ENCODE measurements around the gene MBD3. TPM values are rescaled to one million over a fixed set of nuclear protein-coding genes. Genes with fewer than 3 reads are reported as not detected.

The MBD3 gene
- polyA plus RNA-seq, 6 donors from 2014 or later: 7.7 to 24.4 (median 12.9) TPM

DNA sequence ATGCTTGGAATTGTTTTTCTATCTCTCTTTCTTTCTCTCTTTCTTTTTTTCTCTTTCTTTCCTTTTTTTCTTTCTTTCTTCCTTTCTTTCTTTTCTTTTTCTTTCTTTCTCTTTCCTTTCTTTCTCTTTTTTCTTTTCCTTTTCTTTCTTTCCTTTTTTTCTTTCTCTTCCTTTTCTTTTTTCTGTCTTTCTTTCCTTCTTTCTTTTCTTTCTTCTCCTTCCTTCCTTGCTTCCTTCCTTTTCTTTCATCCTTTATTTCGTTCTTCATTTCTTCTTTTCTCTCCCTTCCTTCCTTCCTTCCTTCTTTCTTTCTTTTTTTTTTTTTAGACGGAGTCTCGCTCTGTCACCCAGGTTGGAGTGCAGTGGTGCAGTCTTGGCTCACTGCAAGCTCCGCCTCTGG, 22.7 kb downstream of the MBD3 start:
- peak overlapping the region in 7 of 8 donors; percentile 49 to 90 (median 67) for H3K4me3 Mint-ChIP-seq
- H3K27ac Mint-ChIP-seq: peak overlapping the region in 4 of 6 donors; percentile 21 to 81 (median 36)
- H3K36me3 Mint-ChIP-seq: no peaks in the 10 kb centered on the region
- H3K9me3 Mint-ChIP-seq: no peaks in the 10 kb centered on the region
- ATAC-seq (ENCODE audit: low read depth in 2 of 2) (no peak), DNase-seq (no peak)
- H3K27me3 Mint-ChIP-seq: peaks cover 6 to 16% (median 13%) of the 10 kb centered on the region in 3 donors
- peaks cover 14 to 15% (median 14%) of the 10 kb centered on the region in 3 donors for H3K4me1 Mint-ChIP-seq

DNA sequence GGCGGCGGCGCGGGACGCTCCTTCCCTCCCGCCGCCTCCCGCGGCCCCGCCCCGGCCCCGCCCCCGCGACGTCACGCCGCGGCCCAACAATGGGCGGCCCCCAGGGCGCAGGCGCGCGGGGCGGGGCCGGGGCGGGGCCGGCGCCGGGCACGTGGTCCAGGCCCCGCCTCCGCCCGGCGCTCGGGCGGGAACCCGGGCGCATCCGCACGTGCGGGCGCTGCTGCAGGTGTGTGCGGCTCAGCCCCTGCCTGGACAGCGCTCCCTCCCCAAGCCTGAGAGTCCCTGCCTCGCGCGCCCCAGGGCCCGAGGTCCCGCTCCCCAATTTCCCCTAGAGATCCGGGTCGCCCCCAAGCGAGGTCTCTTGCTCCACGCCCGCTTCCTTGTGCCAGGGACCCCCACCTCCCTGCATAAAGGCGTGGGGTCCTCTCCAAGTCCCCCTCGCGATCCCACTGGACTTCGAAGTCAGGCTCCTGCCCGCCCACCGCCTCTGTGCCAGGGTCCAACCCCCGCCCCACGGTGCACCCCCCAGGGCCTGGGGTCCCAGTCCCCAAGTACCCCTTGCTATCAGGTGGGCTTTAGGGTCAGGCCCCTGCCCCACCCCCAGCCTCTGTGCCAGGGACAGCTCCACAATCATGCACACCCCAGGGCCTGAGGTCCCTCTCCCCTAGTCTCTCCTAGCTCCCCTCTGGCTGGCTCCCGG, 24.2 kb downstream of the MBD3 start, which contains the start of gene MEX3D:
TSS of gene MEX3D (minus strand) at position 6 of the 700 bp plus-strand sequence. CDS start 267 bp downstream, outside the sequence.
- H3K4me1 Mint-ChIP-seq: peaks cover 14 to 15% (median 14%) of the 10 kb centered on the region in 3 donors
- H3K27ac Mint-ChIP-seq: peak within 1 kb of the TSS in 2 of 6 donors; percentile 73 to 76
- no peaks in the 10 kb centered on the region for H3K36me3 Mint-ChIP-seq

GRCh38 chr19:1567848-1568227, 24.8 kb downstream of the MBD3 start:
- DNase-seq (no peak), ATAC-seq (ENCODE audit: low read depth in 2 of 2) (peak; percentile 32 to 38)
- Mint-ChIP-seq H3K4me1 (peaks cover 12 to 14% (median 14%) of the 10 kb centered on the region in 3 donors), H3K4me3 (no peak overlapping the region), H3K27ac (no peak overlapping the region), H3K36me3 (no peaks in the 10 kb centered on the region), H3K9me3 (no peaks in the 10 kb centered on the region), H3K27me3 (peaks cover 6 to 16% (median 13%) of the 10 kb centered on the region in 3 donors)

More for the DNA sequence above, 24.2 kb downstream of the MBD3 start, which contains the start of gene MEX3D:
- DNase-seq (peak; percentile 78), ATAC-seq (ENCODE audit: low read depth in 2 of 2) (peak; percentile 92 to 94)
- H3K9me3 Mint-ChIP-seq: no peaks in the 10 kb centered on the region
- peaks cover 6 to 16% (median 13%) of the 10 kb centered on the region in 3 donors for H3K27me3 Mint-ChIP-seq
- peak within 1 kb of the TSS in 7 of 8 donors; percentile 49 to 82 (median 66) for H3K4me3 Mint-ChIP-seq

GRCh38 chr19:1567116-1567847, 25.4 kb downstream of the MBD3 start:
- H3K27ac Mint-ChIP-seq: no peak overlapping the region
- H3K4me1 Mint-ChIP-seq: peaks cover 12 to 14% (median 14%) of the 10 kb centered on the region in 3 donors
- H3K9me3 Mint-ChIP-seq: no peaks in the 10 kb centered on the region
- no peaks in the 10 kb centered on the region for H3K36me3 Mint-ChIP-seq
- peak overlapping the region in 3 of 8 donors; percentile 41 to 56 (median 49) for H3K4me3 Mint-ChIP-seq
- peaks cover 6 to 16% (median 13%) of the 10 kb centered on the region in 3 donors for H3K27me3 Mint-ChIP-seq
- DNase-seq: no peak
- no peak for ATAC-seq (ENCODE audit: low read depth in 2 of 2)

GRCh38 chr19:1566392-1567115, 26.1 kb downstream of the MBD3 start:
- Mint-ChIP-seq H3K27ac (no peak overlapping the region), H3K9me3 (no peaks in the 10 kb centered on the region), H3K4me1 (peaks cover 12 to 14% (median 14%) of the 10 kb centered on the region in 3 donors), H3K4me3 (peak overlapping the region in 2 of 8 donors; percentile 30 to 44), H3K27me3 (peaks cover 6 to 16% (median 13%) of the 10 kb centered on the region in 3 donors), H3K36me3 (no peaks in the 10 kb centered on the region)
- DNase-seq (no peak), ATAC-seq (ENCODE audit: low read depth in 2 of 2) (no peak)

DNA sequence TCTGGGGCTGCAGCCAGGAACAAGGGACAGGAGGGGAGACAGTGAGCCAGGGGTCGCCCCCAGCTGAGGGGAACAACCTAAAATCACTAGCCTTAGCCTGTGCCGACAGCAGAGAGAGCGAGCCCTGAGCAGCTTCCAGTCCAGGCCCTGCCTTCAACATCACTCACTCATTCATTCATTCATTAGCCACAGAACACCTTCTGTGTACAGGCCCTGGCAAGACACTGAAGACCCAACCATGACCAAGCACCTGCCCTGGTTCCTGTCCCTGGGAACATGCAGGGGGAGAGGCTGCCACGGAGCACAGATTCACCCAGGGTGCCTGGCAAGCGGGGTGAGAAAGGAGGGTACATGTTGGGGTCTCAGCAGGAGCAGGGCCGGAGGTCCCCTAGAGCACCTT, 29.4 kb downstream of the MBD3 start:
- Mint-ChIP-seq H3K27me3 (no peaks in the 10 kb centered on the region), H3K27ac (peak overlapping the region in 1 of 6 donors; percentile 88), H3K4me1 (peaks cover 0 to 2% (median 0%) of the 10 kb centered on the region in 3 donors), H3K9me3 (no peaks in the 10 kb centered on the region), H3K36me3 (no peaks in the 10 kb centered on the region), H3K4me3 (peak overlapping the region in 1 of 8 donors; percentile 19)
- ATAC-seq (ENCODE audit: low read depth in 2 of 2) (no peak), DNase-seq (no peak)

DNA sequence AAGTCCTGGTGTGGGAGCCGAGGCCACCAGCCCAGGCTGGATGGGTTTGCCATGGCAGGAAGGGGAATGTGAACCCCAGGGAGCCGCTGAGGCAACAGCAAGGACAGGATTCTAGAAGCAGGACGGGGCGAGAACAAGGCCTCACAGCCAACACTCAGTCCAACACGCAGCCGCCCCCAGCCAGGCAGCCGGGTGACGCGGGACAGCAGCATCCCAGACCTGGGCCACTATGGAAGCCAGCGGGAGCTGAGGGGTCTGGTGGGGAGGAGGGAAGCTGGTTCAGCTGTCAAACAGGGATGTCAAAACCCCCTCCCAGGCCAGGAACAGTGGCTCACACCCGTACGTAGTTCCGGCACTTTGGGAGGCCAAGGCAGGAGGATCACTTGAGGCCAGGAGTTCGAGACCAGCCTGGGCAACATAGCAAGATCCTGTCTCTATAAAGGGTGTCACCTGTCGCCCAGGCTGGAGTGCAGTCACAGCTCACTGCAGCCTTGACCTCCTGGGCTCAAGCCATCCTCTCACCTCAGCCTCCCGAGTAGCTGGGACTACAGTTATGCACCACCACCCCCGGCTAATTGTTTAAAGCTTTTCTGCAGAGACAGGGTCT, 31.3 kb downstream of the MBD3 start:
- Mint-ChIP-seq H3K27me3 (no peaks in the 10 kb centered on the region), H3K9me3 (no peaks in the 10 kb centered on the region), H3K4me1 (peaks cover 0 to 2% (median 0%) of the 10 kb centered on the region in 3 donors), H3K4me3 (no peak overlapping the region), H3K27ac (no peak overlapping the region), H3K36me3 (no peaks in the 10 kb centered on the region)
- no peak for DNase-seq
- no peak for ATAC-seq (ENCODE audit: low read depth in 2 of 2)

- H3K27me3 Mint-ChIP-seq: no peaks in the 10 kb centered on the region
- no peak for DNase-seq
- no peak for ATAC-seq (ENCODE audit: low read depth in 2 of 2)
- peaks cover 0 to under 1% (median 0%) of the 10 kb centered on the region in 3 donors for H3K4me1 Mint-ChIP-seq
- H3K9me3 Mint-ChIP-seq: no peaks in the 10 kb centered on the region
- H3K27ac Mint-ChIP-seq: no peak overlapping the region
- H3K4me3 Mint-ChIP-seq: no peak overlapping the region
- no peaks in the 10 kb centered on the region for H3K36me3 Mint-ChIP-seq
These were observed 32.3 kb downstream of the MBD3 start for GRCh38 chr19:1560286-1560882.

GRCh38 chr19:1558552-1558951, 34.1 kb downstream of the MBD3 start:
- H3K36me3 Mint-ChIP-seq: no peaks in the 10 kb centered on the region
- H3K27ac Mint-ChIP-seq: no peak overlapping the region
- H3K9me3 Mint-ChIP-seq: no peaks in the 10 kb centered on the region
- DNase-seq: no peak
- no peaks in the 10 kb centered on the region for H3K4me1 Mint-ChIP-seq
- H3K4me3 Mint-ChIP-seq: no peak overlapping the region
- no peak for ATAC-seq (ENCODE audit: low read depth in 2 of 2)
- no peaks in the 10 kb centered on the region for H3K27me3 Mint-ChIP-seq

DNA sequence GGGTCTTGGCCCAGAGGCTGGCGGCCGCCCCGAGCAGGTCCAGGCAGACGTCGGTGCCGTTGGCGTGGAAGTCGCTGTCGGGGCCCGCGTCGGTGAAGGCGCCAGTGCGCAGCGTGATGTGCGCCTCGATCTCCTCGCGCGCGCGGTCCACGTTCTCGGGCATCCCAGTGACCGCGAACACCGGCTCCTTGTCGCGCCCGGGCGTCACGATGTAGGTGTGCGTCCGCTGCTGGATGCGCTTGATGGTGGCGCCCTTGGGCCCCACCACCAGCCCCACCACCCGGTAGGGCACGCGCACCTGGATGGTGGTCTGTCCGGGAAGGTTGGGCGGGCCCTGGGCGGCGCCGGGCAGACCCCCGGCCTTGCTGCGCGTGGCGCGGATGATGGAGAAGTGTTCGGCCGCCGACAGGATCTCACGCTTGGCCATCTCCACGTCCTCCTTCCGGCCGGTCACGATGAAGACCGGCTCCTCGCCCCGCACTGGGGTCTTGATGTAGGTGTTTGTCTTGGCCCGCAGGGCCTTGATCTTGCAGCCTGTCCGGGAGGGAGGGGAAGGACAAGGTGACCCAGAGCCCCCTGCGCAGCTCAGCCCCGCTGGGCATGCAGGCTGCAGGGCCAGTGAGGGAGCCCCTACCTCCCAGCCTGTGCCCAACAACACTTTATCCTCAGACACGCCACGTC, 36.1 kb downstream of the MBD3 start:
- Mint-ChIP-seq H3K4me3 (no peak overlapping the region), H3K27ac (no peak overlapping the region), H3K27me3 (peaks cover 0 to 10% (median 8%) of the 10 kb centered on the region in 3 donors), H3K36me3 (no peaks in the 10 kb centered on the region), H3K4me1 (no peaks in the 10 kb centered on the region), H3K9me3 (no peaks in the 10 kb centered on the region)
- DNase-seq (no peak), ATAC-seq (ENCODE audit: low read depth in 2 of 2) (no peak)

DNA sequence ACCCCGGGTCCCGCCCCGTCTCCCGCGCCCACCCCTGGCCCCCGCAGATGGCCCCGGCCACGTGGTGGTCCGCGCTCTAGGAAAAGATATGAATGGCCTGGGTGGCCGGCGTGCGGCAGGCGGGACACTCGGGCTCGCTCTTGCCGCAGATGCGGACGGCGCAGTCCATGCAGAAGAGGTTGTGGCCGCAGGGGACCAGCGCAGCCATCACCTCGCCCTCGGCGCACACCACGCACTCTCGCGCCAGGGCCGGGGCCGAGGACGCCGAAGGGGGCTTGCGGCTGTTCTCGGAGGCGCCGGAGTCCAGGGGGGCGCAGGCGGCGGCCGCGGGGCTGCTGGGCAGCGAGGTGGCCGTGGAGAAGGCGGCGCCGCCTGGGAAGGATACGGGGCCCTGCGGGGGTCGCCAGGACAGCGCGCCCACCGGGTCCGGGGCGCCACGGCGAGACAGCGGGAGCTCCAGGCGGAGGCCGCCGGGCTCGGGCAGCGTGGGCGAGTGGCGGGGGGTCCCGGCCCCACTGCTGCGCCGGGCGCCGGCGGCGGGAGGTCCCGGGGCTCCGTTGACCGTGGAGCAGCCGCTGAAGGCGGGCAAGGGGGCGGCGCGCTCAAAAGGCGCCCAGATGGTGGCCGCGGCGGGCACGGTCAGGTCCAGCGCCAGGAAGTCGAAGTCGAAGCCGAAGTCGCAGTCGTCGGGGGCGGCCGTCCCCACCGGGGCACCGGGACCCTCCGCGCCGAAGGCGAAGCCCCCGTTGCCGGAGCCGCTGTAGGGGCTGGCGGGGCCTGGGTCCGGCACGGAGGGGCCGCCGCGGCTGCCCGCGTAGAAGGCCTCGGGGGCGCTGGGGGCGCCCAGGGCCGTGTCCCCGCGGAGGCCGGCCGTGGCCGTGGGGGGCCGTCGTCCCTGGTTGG, 36.9 kb downstream of the MBD3 start:
- no peaks in the 10 kb centered on the region for H3K36me3 Mint-ChIP-seq
- DNase-seq: no peak
- H3K4me3 Mint-ChIP-seq: no peak overlapping the region
- no peak overlapping the region for H3K27ac Mint-ChIP-seq
- H3K9me3 Mint-ChIP-seq: no peaks in the 10 kb centered on the region
- no peak for ATAC-seq (ENCODE audit: low read depth in 2 of 2)
- H3K27me3 Mint-ChIP-seq: peaks cover 0 to 10% (median 8%) of the 10 kb centered on the region in 3 donors
- no peaks in the 10 kb centered on the region for H3K4me1 Mint-ChIP-seq
